ENCODE results near the gene FADS2. TPM values are rescaled to one million over a fixed set of nuclear protein-coding genes. Genes with fewer than 3 reads are reported as not detected.

FADS2 gene
- total and polyA plus RNA-seq, 3 donors from 2014 or later = 73.5 to 123 (median 80.8) TPM

DNA sequence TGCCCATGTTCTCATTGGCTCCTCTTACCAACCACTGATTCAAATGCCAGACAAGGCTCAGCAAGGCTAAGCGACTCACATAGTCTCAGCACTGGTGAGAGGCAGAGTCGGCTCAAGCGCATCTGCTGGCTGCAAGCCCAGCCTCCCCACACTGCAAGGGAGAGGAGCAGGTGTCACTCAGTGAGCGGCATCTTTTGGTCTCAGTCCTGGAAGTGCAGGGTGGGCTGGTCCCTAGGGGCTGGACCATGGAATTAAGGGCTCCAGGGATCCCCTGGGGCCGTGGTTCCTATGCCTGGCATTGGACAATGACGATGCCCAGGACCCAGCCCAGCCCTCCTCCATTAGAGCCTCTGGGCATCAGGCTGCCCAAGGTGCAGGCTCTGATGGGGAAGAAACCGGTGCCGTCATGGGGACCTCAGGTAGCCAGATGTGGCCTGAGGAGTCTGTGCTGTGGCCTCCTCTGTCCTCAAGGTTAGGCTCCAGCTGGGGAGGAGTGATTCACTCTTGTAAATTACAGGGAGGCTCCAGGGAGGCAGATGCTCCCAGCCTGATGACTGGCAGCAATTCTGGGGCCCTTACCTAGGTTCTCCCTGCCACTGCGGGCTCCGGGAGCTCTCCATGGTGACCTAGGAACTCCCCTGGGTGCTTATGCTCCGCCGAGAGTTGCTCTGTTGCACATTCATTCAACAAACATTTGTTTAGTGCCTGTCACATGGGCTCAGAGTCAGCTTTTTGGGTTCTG, 28.0 kb downstream of the FADS2 start:
- H3K9me3 ChIP-seq = no peaks in the 10 kb centered on the region
- no peak overlapping the region for H3K27ac ChIP-seq
- no peak overlapping the region for H3K4me3 ChIP-seq
- H3K36me3 ChIP-seq (ENCODE audit: low read depth, missing control alignments) = no peaks in the 10 kb centered on the region
- no peaks in the 10 kb centered on the region for H3K27me3 ChIP-seq
- TF ChIP-seq POLR2A (IDR thresholded peaks at IDR 0.05) = no peak
- TF ChIP-seq, protein P1, sequence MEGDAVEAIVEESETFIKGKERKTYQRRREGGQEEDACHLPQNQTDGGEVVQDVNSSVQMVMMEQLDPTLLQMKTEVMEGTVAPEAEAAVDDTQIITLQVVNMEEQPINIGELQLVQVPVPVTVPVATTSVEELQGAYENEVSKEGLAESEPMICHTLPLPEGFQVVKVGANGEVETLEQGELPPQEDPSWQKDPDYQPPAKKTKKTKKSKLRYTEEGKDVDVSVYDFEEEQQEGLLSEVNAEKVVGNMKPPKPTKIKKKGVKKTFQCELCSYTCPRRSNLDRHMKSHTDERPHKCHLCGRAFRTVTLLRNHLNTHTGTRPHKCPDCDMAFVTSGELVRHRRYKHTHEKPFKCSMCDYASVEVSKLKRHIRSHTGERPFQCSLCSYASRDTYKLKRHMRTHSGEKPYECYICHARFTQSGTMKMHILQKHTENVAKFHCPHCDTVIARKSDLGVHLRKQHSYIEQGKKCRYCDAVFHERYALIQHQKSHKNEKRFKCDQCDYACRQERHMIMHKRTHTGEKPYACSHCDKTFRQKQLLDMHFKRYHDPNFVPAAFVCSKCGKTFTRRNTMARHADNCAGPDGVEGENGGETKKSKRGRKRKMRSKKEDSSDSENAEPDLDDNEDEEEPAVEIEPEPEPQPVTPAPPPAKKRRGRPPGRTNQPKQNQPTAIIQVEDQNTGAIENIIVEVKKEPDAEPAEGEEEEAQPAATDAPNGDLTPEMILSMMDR (IDR thresholded peaks at IDR 0.05) = no peak
- 84 to 97% methylated on average over 7 to 12 of the region's 12 CpGs for WGBS, 2 donors
- intact Hi-C loops (cut with DNase I; ENCODE audit: low total_unique reads) = no loop called here
- H3K4me1 ChIP-seq = peaks cover 55% of the 10 kb centered on the region
- DNase-seq = peak; percentile 41

GRCh38 chr11:61860054-61860903, 32.2 kb downstream of the FADS2 start:
- intact Hi-C loops (cut with DNase I; ENCODE audit: low total_unique reads) = no loop called here
- Histone ChIP-seq H3K36me3 (ENCODE audit: low read depth, missing control alignments) (no peaks in the 10 kb centered on the region), H3K27me3 (no peaks in the 10 kb centered on the region), H3K27ac (no peak overlapping the region), H3K4me3 (no peak overlapping the region), H3K4me1 (peaks cover 17% of the 10 kb centered on the region), H3K9me3 (no peaks in the 10 kb centered on the region)
- TF ChIP-seq, protein P1 (IDR thresholded peaks at IDR 0.05) = no peak
- no peak for TF ChIP-seq POLR2A (IDR thresholded peaks at IDR 0.05)
- DNase-seq = peak; percentile 92
- 63 to 71% methylated on average over 16 of the region's 16 CpGs for WGBS, 2 donors

GRCh38 chr11:61861634-61862033, 33.5 kb downstream of the FADS2 start:
- intact Hi-C loops (cut with DNase I; ENCODE audit: low total_unique reads) = no loop called here

DNA sequence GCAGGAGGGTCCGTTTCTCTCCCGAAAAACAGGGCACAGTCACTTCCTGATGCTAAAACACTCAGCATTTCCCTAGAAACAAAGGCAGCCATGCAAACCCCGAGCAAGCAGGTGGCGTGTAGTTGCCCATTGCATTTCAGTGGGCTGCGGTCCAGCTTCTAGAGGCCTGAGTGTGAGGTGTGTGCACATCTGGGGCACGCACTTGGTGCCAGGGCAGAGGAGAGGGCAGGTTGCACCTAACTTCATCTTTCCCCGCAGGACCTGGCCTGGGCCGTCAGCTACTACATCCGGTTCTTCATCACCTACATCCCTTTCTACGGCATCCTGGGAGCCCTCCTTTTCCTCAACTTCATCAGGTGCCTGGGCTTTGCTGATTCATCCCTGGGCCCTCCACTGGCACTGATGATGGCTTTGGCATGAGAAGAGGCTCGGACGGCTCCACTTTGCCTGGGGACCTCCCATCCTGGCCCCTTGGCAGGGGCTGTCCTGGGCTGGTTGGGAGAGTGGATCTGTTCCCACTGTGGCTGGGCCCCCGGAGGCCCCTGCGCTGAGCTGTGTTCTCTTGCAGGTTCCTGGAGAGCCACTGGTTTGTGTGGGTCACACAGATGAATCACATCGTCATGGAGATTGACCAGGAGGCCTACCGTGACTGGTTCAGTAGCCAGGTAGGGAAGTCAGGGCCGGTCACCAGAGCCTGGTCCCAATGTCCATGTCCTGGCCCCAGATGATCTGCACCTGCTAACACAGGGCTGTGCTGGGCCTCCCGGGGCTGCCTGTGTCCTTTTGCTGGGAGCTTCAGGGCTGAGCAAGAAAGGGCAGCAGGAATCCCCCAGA, 34.8 kb downstream of the FADS2 start:
- no peak for DNase-seq
- no peak overlapping the region for H3K27ac ChIP-seq
- WGBS, 2 donors = 92 to 98% methylated on average over 8 to 18 of the region's 18 CpGs
- intact Hi-C loops (cut with DNase I; ENCODE audit: low total_unique reads) = no loop called here
- H3K27me3 ChIP-seq = no peaks in the 10 kb centered on the region
- H3K36me3 ChIP-seq (ENCODE audit: low read depth, missing control alignments) = no peaks in the 10 kb centered on the region
- no peaks in the 10 kb centered on the region for H3K9me3 ChIP-seq
- no peak overlapping the region for H3K4me3 ChIP-seq
- no peak for TF ChIP-seq POLR2A (IDR thresholded peaks at IDR 0.05)
- TF ChIP-seq, protein P1 (IDR thresholded peaks at IDR 0.05) = no peak
- H3K4me1 ChIP-seq = peaks cover 11% of the 10 kb centered on the region

More at GRCh38 chr11:61861634-61862033, 33.5 kb downstream of the FADS2 start:
- TF ChIP-seq, protein P1 (IDR thresholded peaks at IDR 0.05) = no peak
- TF ChIP-seq POLR2A (IDR thresholded peaks at IDR 0.05) = no peak
- Histone ChIP-seq H3K4me1 (peaks cover 11% of the 10 kb centered on the region), H3K9me3 (no peaks in the 10 kb centered on the region), H3K36me3 (ENCODE audit: low read depth, missing control alignments) (no peaks in the 10 kb centered on the region), H3K4me3 (no peak overlapping the region), H3K27ac (no peak overlapping the region), H3K27me3 (no peaks in the 10 kb centered on the region)
- 53 to 73% methylated on average over 9 of the region's 9 CpGs for WGBS, 2 donors
- DNase-seq = no peak
